Fibroblast of pulmonary artery (primary cell): ENCODE results near the gene RASGEF1C.

Source experiments
- DNase-seq: peaks from one replicate; pipeline ENCODE4 v3.0.0-alpha.2; 2010; ENCODE audit warnings: low read depth
- H3K4me3 ChIP-seq: replicated peaks from 2 replicates; pipeline ENCODE4 v1.5.1; 2011; ENCODE audit warnings: low read depth, mild to moderate bottlenecking, control low read depth, low read length, moderate library complexity
- TF ChIP-seq, protein P1 (sequence below): IDR thresholded peaks from 2 replicates; pipeline ENCODE4 v1.5.1; 2011; ENCODE audit warnings: mild to moderate bottlenecking, control low read depth, low read length, inconsistent platforms; ENCODE audit errors: missing control alignments

Gene RASGEF1C

DNA sequence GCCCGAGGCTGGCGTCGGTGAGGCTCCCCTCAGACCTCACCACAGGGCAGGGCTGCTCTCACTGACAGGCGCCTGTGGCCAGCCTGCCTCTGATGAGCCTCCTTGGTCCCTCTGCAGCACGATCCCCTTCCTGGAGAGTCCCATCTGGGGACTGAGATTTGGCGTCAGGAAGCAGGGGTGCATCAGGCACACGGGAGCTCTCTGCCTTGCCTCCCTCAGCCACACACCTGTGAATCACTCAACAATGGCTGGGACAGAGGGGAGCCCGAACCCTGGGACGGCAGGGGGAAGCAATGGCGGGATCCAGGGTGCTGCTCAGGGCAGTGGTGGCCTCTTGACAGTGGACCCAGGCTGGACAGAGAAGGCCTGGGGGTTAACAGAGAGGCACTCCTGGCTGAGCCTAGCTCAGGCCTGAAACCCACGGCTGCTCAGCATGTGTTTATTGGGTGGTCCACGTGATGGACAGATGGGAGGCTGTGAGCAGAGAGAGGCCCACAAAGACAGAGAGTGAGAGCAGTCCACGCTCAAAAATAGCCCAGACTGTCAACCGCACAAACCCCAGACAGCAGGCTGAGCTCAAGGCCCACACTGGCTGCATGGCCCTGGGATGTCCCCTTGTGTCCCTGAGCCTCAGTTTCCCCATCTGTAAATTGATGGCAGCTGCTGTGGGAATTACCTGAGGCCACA lies 11.9 kb downstream of the RASGEF1C start:
- DNase-seq: no peak
- H3K4me3 ChIP-seq: no peak overlapping the region
- TF ChIP-seq, protein P1, sequence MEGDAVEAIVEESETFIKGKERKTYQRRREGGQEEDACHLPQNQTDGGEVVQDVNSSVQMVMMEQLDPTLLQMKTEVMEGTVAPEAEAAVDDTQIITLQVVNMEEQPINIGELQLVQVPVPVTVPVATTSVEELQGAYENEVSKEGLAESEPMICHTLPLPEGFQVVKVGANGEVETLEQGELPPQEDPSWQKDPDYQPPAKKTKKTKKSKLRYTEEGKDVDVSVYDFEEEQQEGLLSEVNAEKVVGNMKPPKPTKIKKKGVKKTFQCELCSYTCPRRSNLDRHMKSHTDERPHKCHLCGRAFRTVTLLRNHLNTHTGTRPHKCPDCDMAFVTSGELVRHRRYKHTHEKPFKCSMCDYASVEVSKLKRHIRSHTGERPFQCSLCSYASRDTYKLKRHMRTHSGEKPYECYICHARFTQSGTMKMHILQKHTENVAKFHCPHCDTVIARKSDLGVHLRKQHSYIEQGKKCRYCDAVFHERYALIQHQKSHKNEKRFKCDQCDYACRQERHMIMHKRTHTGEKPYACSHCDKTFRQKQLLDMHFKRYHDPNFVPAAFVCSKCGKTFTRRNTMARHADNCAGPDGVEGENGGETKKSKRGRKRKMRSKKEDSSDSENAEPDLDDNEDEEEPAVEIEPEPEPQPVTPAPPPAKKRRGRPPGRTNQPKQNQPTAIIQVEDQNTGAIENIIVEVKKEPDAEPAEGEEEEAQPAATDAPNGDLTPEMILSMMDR: no peak

DNA sequence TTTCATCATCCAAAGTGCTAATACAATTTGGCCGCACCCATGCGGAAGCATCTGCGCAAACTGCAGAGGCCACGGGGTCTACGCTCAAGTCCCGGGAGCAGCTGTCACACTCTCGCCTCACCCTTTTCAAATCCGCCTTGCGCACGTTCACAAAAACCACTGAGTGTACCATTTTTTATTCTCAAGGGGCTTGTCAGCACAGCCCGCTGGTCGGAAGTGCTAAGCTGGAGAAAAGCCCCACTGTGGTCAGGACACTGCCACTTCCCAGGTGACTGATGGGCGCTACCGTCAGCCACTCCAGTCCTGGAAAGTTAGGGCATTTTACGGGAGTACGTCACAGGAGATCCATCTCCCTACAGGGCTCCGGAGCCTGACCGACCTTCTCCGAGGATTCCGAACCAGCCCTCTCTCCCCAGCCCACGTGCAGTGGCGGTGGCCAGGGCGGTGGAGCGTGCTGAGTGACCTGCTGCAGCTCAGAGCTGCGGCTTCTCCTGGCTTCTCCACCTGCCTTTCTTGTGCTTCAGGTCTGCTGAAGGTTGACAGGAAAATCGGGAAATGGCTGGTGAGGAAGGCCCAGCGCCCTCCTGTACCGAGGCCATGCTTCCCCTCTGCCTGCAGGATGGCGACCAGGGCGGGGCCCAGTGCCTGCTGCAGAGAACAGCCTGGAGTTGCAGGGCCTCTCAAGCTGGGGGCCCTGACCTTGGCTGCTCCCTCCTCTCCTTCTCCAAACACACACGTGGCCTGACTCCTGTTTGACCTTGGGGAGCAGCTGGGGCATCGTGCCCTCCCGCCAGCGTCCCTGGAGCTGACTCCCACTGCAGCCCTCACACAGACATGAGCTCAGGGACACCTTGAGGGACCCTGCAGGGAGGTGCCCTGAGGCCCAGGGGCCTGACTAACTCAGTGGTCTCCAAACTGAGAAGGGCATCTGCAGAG lies 14.3 kb downstream of the RASGEF1C start:
- TF ChIP-seq, protein P1: no peak
- no peak for DNase-seq
- H3K4me3 ChIP-seq: no peak overlapping the region

DNA sequence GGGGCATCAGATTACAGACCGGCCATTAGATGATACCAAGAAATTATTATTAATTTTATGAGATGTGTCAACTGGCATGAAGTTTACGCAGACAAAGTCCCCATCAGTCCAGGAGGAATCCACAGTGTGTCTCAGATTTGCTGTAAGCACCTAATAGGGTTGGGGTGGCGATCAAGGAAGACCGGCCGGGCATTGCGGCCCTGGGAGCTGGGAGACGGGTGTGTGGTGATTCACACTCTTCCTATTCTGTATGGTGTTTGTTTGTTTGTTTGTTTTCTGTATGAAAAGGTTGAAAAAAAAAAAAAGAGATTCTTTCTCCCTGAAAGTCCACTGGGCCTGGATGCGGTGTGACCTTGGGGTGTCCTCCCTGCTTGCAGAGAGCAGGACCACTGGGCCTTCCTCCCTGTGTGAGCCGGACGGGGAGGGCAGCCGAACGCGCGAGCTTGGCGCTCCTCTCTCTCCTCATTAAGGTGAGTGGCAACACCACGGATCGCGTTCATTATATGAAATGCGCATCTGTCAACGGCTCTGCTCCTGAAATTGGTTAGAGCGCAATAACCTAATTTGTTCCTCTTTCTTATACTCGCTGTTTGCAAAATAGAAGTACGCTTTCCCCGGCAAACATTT lies 15.1 kb downstream of the RASGEF1C start:
- no peak for DNase-seq
- TF ChIP-seq, protein P1: no peak

DNA sequence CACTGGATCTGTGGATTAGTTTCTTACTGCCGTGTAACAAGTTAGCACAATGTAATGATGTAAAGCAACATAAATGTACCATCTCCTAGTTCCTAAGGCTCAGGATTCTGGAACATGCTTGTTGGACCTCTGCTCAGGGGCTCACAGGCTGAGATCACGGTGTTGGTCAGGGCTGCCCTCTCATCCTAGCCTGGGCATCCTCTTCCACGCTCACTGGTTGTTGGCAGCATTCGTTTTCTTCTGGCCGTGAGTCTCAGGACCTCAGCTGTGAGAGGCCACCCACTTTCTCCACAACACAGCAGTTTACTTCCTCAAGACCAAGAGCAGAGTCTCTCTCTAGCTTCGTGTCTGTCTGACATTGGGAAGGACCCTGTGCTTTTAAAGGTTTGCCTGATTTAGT lies 17.3 kb downstream of the RASGEF1C start:
- no peak overlapping the region for H3K4me3 ChIP-seq
- no peak for DNase-seq
- TF ChIP-seq, protein P1: no peak

More for the DNA sequence above, 15.1 kb downstream of the RASGEF1C start:
- H3K4me3 ChIP-seq: no peak overlapping the region

DNA sequence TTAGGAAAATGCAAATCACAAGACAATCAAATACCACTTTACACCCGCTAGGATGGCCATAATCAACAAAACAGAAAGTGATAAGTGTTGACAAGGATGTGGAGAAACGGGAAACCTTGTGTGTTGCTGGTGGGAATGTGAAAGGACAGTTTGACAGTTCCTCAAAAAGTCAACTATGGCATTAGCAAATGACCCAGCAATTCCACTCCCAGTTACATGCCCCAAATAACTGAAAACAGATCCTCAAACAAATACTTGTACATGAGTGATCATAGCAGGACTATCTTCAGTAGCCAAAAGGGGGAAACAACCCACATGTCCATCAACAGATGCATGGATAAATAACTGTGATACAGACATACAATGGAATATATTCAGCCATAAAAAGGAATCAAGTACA lies 21.2 kb downstream of the RASGEF1C start:
- TF ChIP-seq, protein P1: no peak
- H3K4me3 ChIP-seq: no peak overlapping the region
- DNase-seq: no peak

DNA sequence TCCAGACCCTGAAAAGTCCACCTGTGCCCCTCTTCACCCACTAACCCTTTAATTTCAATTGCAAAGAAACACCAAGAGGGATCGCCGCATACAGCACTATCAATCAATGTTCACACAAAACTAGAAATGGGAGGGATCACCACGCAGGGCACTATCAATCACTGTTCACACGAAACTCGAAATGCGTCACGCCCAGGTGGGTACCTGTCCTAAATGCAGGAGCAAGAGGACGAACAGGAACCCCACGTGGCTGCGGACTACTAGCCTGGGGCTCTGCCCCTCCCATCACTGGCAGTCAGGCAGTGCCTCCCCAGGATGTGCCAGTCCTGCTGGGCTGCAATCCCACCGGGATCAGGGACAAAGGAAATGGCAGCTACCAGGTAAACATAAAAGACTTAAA lies 28.2 kb downstream of the RASGEF1C start:
- no peak overlapping the region for H3K4me3 ChIP-seq
- no peak for DNase-seq
- TF ChIP-seq, protein P1: no peak
